ENCODE results near the gene TMEM131L. TPM values are rescaled to one million over a fixed set of nuclear protein-coding genes. Genes with fewer than 3 reads are reported as not detected.

The TMEM131L gene
- total RNA-seq, 1 experiment from 2014 or later: 19.7 TPM

- H4K20me1 ChIP-seq (ENCODE audit: insufficient read depth): no peaks in the 10 kb centered on the region
- H3K79me2 ChIP-seq (ENCODE audit: insufficient read depth, low read length): no peaks in the 10 kb centered on the region
- ChIA-PET RAD21 (ENCODE audit: low non-redundant PET in 1 of 2, low total read pairs in 2 of 2, uncharacterized antibody in 2 of 2, unreplicated experiment in 2 of 2) (no interaction called here), CTCF (no interaction called here), POLR2A (no interaction called here)
- no peak overlapping the region for H3K9ac ChIP-seq (ENCODE audit: low read length)
- H3K4me3 ChIP-seq (replicated peaks in 1 of 2; ENCODE audit: low read depth in 1 of 2, low read length in 2 of 2): no peak overlapping the region
- no peak overlapping the region for H3K27ac ChIP-seq (ENCODE audit: low read depth, low read length)
- no peaks in the 10 kb centered on the region for H3K36me3 ChIP-seq (ENCODE audit: control insufficient read depth in 1 of 2, insufficient read depth in 2 of 2, low read length in 2 of 2)
- intact Hi-C loops (cut with micrococcal nuclease): no loop called here
- H3K27me3 ChIP-seq (ENCODE audit: insufficient read depth, low read length): no peaks in the 10 kb centered on the region
- ATAC-seq (no peak), DNase-seq (ENCODE audit: low read depth, low spot score) (no peak)
- H3K4me2 ChIP-seq (ENCODE audit: low read length): no peak overlapping the region
- H3K9me3 ChIP-seq (ENCODE audit: control insufficient read depth in 1 of 2, insufficient read depth in 1 of 2, low read depth in 1 of 2, low read length in 2 of 2): no peaks in the 10 kb centered on the region
- H2AFZ ChIP-seq (ENCODE audit: low read depth, low read length, poor library complexity, severe bottlenecking): no peak overlapping the region
- H3K9me2 ChIP-seq (ENCODE audit: insufficient read depth): no peaks in the 10 kb centered on the region
- peaks cover 13 to 23% of the 10 kb centered on the region in 2 experiments for H3K4me1 ChIP-seq (ENCODE audit: control insufficient read depth in 1 of 2, insufficient read depth in 2 of 2, low read length in 2 of 2)
- BruUV-seq (replicated peaks): no TSS peak
- TF ChIP-seq SRF (IDR thresholded peaks at IDR 0.05; ENCODE audit: low read depth) (no peak), TCF7L2 (IDR thresholded peaks at IDR 0.05; ENCODE audit: borderline replicate concordance, extremely low read depth, insufficient read depth, insufficient read length) (no peak), JUND (IDR thresholded peaks at IDR 0.05) (no peak), CEBPB (IDR thresholded peaks at IDR 0.05; ENCODE audit: low read depth) (no peak), EZH2phosphoT487 (IDR thresholded peaks at IDR 0.05; ENCODE audit: borderline replicate concordance) (no peak), RAD21 (IDR thresholded peaks at IDR 0.05; ENCODE audit: low read depth) (no peak), ATF3 (IDR thresholded peaks at IDR 0.05) (no peak), CTCF (IDR thresholded peaks at IDR 0.05 in 2 of 3, conservative IDR thresholded peaks at IDR 0.05 in 1 of 3; ENCODE audit: borderline replicate concordance in 1 of 3, insufficient read depth in 1 of 3, low read depth in 2 of 3, low read length in 2 of 3) (no peak), REST (IDR thresholded peaks at IDR 0.05; ENCODE audit: low read depth) (no peak), SP1 (IDR thresholded peaks at IDR 0.05; ENCODE audit: low read depth) (no peak), ZBTB33 (IDR thresholded peaks at IDR 0.05; ENCODE audit: extremely low read depth, insufficient replicate concordance, low read length) (no peak), ELF1 (IDR thresholded peaks at IDR 0.05; ENCODE audit: borderline replicate concordance, low read depth) (no peak), YY1 (IDR thresholded peaks at IDR 0.05; ENCODE audit: extremely low read depth, insufficient replicate concordance, low read depth, low read length) (no peak), SIN3A (IDR thresholded peaks at IDR 0.05; ENCODE audit: low read depth) (no peak), POLR2AphosphoS5 (IDR thresholded peaks at IDR 0.05; ENCODE audit: low read depth, low read length) (no peak)
Measured at GRCh38 chr4:153450544-153450917, 15.6 kb upstream of the TMEM131L start.
